HG02852 (cell line): Measurements from ENCODE around the gene SEMA4C.
A peak's percentile ranks its signal among the peaks of the same experiment; 100 is the strongest.
"Not testable (repeated sequence)": the region's sequence is repeated elsewhere in the genome, so short reads cannot be mapped to it uniquely, and the experiment has no call there.

Experiments
- ATAC-seq: cut with Tn5 transposase; IDR thresholded peaks from one replicate; pipeline ENCODE4 v1.9.1; 2021; ENCODE audit warnings: mild to moderate bottlenecking, moderate library complexity; ENCODE audit not compliant: unreplicated experiment

The SEMA4C gene

DNA sequence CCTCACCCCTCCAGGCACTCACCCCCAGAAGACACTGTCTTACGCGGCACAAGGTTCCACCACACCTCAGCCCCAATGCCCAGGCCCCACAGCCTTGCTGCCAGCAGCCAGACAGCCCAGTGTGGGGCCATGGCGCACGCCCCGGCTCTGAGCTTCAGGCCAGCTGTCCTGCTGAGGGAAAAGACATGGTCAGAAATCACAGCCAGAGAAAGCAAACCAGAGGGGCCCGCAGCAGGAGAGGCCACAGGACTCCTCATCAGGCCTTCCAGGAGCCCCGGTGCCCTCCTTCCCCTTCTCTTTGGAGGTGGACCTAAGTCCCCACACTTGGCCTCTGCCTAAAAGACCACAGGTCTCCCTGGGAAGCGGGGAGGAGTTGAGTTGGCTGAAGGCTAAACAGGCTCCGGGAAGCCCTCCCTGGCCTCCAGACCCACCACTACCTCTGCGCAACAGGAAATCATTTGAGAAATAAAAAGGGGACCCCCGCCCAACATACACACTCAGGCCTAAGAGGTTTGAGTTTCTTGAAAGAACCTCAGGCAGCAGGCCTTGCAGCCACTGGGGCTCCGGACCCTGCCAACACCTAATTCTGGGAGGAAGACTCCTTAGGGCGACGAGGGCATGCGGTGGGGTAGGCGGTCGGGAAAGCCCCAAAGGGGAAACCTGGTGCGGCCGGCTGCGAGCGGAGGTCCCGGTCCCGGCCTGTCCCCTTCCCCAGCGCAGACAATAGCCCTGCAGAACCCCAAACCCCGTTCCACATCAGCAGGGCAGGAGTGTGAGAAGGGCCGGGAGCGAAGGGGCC, 1.9 kb downstream of the SEMA4C start:
- no peak for ATAC-seq

GRCh38 chr2:96866986-96867755, 2.7 kb downstream of the SEMA4C start:
- no peak for ATAC-seq

GRCh38 chr2:96866586-96866985, 3.3 kb downstream of the SEMA4C start:
- no peak for ATAC-seq

DNA sequence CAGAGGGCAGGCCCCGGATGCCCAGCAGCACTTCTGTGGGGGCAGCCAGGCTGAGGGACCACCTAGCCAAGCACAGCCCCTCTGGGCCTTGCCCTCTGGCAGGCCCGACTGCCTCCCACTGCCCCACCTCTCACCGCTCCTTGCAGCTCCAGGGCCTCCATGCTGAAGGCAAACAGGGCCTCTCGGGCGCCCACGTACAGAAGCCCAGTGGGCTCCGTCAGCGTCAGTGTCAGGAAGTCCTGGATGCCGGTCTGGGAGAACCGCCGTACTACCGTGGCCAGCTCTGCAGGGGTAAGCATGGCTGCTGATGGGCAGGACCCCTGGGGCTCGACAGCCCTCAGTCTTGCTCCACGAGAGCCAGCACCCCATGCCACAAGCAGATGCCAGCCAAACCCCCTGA, 3.7 kb downstream of the SEMA4C start:
- no peak for ATAC-seq

GRCh38 chr2:96865654-96866053, 4.2 kb downstream of the SEMA4C start:
- ATAC-seq = no peak

GRCh38 chr2:96864343-96865091, 5.4 kb downstream of the SEMA4C start:
- no peak for ATAC-seq

GRCh38 chr2:96863575-96864342, 6.1 kb downstream of the SEMA4C start:
- ATAC-seq = no peak

DNA sequence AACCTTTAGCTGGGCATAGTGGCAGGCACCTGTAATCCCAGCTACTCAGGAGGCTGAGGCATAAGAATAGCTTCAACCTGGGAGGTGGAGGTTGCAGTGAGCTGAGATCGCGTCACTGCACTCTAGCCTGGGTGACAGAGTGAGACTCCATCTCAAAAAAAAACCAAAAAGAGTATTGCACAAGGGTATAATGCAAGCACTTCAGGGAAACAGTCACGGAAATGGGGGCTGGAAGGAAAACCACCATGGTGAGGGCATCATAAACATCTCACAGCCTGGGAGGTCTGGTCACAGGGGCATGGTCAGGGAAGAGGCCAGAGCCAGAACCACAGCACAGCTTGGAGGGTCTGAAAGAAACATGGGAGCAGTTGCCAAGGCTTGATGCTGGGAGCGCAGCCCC, 6.8 kb downstream of the SEMA4C start:
- not testable (repeated sequence) for ATAC-seq

GRCh38 chr2:96861074-96861473, 8.8 kb downstream of the SEMA4C start:
- ATAC-seq = no peak

DNA sequence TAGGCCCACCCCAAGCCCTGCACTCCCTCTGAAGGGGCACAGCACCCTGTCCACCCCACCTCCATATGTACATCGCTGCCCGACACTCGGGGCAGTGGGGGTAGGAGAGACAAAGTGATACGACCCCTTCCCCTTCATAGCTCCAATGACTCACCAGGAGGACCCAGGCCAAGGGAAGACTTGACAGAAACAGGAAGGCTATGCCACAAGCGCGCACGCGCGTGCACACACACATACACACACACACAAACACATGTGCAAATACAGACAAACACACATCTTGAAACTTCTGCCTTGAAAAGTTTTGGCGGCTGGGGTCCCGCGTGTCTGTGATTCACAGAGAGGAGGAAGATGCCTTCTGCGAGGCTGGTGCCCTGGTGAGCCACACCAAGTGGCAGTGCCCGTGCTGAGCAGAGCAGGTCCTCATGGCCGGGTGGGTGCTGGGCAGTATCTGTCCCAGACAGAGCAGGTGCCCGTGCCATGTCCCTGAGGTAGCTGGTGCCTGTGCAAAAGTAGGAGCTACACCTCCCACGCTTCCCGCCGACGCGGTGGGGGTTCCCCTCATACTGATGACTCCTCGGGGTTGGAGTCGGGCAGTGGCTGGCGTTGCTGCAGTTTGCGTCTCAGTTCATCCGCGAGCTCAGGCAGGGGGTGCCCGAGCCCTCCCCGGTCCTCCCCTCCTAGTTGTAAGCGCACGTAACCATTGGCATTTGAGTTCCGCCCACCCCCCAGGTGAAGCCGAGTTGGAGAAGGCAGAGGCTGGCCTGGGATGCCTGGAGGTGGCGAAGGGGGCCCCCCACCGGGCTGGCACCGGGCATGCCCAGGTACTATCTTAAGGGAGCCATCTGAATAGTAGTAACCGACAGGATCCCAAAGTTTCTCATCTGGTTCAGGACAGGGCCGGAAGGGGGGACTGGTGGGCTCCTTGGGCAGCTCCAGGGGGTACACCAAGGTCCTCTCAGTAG, 9.5 kb downstream of the SEMA4C start:
- ATAC-seq = no peak

- ATAC-seq = no peak
Observed at GRCh38 chr2:96859681-96860064, 10.2 kb downstream of the SEMA4C start.

GRCh38 chr2:96859099-96859649, 10.7 kb downstream of the SEMA4C start:
- ATAC-seq = no peak

- peak; percentile 90 for ATAC-seq
Observed at GRCh38 chr2:96857667-96858372, 12.1 kb downstream of the SEMA4C start, which contains the start of gene ANKRD39. TSS of gene ANKRD39 (minus strand) at chr2:96858016. CDS start at chr2:96857987, 29 bp downstream.

DNA sequence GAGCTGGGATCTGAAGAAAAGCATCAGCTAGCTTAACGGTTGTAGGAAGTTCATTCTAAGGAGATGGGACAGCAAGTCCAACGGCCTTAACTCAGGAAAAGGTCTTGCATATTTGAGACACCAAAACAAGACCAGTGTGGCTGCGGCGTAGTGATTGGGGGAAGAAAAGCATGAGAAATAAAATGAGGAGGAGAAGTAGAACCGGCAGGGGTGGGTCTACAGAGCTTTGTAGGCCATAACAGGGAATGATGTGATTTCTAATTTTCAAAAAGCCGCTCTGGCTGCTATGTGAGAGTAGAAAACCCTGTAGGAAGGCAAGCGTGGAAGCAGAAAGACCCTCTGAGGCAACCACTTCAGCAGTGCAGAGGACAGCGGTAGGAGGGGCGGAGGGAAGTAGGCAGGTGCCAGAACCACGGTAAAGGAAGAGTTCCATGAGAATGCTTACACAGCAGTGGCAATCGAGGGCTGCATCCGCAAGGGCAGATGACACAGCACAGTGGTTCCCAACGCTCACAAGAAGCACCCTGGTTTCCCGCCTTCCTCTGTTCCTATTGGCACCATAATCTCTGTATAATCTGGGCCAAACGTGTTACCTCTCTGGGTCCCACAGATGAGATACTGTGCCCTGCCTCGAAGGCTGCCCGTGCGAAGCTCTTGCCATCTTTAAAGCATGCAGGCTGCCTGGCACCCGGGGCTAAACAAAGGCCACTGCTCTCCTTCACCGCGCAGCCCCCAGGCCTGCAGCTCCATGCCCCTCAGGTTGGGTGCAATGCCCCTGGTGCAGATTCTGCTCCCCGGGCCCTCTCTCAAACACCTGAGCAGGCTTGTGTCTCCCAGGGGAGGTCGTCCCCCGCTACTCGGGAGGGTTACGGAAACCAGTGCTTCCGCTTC, 12.9 kb downstream of the SEMA4C start:
- ATAC-seq = no peak

DNA sequence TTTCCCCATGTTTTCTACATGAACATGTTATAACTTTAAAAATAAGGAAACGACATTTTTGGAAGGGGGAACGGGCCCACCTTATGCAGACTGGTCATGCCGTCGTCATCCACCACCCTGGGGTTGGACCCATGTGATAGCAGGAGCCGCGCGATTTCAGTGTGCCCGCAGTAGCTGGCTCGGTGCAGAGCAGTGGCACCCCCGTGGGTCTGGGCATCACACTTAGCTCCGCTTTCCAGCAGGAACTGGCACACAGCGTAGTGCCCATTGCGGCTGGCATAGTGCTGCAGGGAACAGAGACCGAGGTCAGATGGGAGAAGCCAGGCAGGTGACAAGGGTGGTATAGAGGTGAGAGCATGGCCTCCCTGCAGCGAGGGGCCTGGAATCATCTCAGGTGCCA, 16.6 kb downstream of the SEMA4C start:
- no peak for ATAC-seq

DNA sequence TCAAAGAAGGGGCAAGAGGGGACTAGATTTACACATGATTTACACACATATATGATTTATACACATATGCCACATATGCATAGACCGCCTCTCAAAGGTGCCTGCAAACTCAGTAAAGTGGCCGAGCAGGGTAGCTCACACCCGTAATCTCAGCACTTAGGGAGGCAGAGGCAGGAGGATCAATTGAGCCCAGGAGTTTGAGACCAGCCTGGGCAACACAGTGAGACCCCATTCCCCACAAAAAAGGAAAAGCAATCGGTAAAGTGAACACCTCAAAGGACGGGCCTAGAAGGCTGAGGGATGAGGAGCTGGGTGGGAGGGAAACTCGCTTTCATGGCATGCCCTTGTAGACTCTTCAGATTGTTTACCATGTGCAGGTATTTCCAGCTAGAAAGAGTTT, 17.2 kb downstream of the SEMA4C start:
- ATAC-seq = no peak

GRCh38 chr2:96848264-96848663, 21.6 kb downstream of the SEMA4C start:
- no peak for ATAC-seq

DNA sequence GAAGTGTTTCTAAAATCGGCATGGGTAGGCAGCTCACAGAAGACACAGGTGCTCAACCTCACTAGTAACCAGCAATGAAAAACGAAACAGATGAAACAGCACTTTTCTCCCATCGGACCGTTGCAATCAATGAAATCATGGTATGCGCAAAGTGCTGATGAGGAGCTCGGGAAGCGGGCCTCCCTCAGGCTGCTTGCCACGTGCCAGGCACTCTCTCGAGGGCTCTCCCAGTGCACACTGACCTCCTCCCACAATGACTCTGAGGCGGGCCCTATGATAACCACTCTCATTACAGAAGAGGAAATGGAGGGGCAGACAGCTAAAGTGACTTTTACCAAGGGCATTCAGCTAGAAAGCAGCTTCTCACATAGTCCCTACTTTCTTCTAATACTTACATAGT, 22.3 kb downstream of the SEMA4C start:
- no peak for ATAC-seq
